Measurements from ENCODE around the gene DEAF1. TPM values are rescaled to one million over a fixed set of nuclear protein-coding genes. Genes with fewer than 3 reads are reported as not detected.

The DEAF1 gene, protein sequence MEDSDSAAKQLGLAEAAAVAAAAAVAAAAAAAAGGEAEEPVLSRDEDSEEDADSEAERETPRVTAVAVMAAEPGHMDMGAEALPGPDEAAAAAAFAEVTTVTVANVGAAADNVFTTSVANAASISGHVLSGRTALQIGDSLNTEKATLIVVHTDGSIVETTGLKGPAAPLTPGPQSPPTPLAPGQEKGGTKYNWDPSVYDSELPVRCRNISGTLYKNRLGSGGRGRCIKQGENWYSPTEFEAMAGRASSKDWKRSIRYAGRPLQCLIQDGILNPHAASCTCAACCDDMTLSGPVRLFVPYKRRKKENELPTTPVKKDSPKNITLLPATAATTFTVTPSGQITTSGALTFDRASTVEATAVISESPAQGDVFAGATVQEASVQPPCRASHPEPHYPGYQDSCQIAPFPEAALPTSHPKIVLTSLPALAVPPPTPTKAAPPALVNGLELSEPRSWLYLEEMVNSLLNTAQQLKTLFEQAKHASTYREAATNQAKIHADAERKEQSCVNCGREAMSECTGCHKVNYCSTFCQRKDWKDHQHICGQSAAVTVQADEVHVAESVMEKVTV
- 10 to 100 TPM; 54.2 to 59.1 TPM for total RNA-seq

DNA sequence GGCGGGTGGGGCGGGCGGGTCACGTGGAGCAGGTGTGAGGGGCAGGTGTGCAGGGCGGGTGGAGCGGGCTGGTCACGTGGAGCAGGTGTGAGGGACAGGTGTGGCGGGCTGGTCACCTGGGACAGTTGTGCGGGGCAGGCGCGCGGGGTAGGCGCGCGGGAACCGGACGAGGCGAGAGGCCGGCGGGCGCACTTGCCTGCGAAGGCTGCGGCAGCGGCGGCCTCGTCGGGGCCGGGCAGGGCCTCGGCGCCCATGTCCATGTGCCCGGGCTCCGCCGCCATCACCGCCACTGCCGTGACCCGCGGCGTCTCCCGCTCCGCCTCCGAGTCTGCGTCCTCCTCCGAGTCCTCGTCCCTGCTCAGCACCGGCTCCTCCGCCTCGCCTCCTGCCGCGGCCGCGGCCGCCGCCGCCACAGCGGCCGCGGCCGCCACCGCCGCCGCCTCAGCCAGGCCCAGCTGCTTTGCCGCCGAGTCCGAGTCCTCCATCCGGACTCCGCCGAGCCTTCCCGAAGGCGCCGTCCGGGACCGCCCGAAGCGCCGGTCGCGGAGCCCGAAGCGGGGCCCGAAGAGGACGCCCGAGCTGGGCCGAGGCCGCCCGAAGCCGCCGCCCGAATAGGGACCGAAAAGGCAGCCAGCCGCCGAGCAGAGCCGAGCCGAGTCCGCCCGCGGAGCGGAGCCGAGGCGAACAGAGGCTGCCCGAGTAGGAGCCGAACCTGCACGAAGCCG, at the start of gene DEAF1:
Gene DEAF1 (minus strand): TSS at position 660 of the 725 bp plus-strand sequence. CDS start 175 bp downstream, at position 485.

DNA sequence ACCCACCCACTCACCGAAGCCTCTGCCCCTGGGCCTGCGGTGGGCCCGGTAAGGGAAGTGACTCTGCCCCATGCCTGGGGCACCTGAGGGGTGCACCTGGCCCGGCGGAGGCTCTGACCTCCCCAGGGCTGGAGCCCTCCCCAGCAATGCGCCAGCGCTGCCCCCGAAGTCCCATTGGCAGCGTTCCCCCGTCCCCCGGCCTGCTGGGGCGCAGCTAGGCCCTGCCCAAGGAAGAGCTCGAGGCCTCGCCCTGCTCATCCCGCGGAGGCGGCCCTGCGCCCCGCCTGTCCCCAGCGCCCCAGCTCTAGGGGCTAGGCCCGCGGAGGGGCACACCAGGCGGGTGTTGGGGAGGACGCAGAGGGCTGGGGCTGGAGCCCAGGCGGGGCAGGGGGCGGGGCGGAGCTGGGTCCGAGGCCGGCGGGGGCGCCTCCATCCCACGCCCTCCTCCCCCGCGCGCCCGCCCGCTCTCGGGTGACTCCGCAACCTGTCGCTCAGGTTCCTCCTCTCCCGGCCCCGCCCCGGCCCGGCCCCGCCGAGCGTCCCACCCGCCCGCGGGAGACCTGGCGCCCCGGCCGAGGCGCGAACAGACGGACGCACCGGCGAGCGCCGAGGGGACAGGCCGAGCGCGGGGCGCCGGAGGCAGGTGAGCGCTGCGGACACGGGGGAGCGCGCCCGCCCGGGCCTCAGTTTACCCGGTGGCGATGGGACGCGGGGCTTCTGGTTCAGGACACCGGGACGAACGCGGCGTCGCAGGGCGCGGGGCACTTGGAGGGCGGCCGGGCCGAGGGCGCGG, 10.8 kb upstream of the DEAF1 start, which contains the start of gene EPS8L2:
Gene EPS8L2 (plus strand): TSS at position 586 of the 793 bp plus-strand sequence. CDS start 3,177 bp downstream, outside the sequence.

DNA sequence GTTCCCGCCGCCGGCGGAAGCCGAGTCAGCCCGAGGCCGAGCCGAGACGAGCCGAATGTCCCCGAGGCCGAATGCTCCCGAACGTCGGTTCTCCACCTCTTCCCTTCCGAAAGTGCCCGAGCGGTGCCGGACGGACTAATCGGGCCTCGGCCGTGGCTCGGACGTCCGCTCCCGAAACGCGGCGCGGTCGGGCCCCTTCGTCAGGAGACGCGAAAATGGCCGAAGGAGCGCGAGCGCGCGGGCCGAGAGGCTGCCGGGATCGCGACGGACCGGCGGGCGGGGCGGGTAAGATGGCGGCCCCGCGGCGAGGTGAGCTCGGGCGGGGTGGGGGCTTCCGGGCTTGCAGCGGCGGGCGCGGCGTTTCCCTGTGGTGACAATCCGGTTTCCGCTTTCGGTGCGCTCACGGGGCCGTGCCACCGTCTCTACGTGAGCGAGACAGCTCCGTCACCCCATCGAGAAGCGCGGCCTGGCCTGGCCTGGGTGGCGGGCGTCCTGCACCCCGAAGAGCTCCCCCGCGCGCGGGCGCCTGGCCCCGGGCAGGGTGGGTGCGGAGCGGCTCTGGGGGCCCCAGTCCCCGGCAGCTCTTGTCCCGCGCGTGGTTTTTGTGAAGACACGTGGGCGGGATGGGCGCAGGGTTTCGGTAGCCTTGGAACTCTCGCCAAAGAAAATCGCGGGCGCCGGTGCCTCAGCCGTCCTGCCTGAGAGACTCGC, 671 bp upstream of the DEAF1 start, which contains the start of gene TMEM80:
Gene TMEM80 (plus strand): TSS at position 279 of the 711 bp plus-strand sequence. CDS start 12 bp downstream, at position 291.

GRCh38 chr11:636511-637332, 58.3 kb downstream of the DEAF1 start, which contains the start of gene DRD4:
Gene DRD4 (plus strand): TSS chr11:637269. CDS start chr11:637305, 36 bp downstream.

DNA sequence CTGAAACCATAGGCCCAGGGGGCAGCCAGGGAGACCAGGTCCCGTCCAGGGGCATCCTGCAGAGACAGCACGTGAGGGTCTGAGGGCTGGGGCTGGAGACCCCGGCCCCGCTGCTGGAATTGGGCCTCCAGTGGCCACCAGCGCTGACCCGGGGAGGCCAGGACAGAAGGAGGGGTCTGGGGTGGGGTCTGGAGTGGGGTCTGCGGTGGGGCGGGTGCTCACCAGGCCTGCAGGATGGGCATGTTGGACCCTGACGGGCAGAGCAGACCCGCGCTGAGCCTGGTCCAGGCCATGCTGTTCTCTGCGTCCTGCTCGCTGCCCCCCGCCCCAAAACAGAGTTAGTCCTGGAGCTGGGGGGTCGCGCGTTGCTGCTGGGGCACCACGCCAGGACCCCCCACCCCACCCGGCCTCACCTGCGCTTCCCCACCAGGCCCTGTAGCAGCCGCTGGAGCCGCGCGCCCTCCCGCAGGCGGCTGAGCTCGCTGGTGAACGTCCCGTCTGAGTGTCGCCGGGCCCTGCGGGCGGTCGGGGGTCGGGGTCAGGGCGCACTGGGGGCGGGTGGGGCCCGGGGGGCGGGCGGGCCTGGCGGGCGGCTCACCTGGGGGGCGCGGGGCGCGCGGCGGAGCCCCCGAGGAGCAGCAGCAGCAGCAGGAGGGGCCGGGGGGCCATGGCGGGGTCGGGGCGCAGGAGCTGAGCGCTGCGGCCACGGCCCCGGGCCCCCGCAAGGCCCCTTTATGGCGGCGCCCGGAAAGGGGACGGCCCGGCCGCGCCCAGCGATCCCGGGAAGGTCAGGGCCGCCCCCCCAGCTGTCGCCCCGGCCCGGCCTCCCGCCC, 68.3 kb downstream of the DEAF1 start, which contains the start of gene SCT:
Gene SCT (minus strand): TSS at position 707 of the 833 bp plus-strand sequence. CDS start 38 bp downstream, at position 669.

GRCh38 chr11:624705-625635, 70.1 kb downstream of the DEAF1 start, which contains the start of gene CDHR5:
Gene CDHR5 (minus strand): TSS chr11:624955. CDS start chr11:624902, 53 bp downstream.

DNA sequence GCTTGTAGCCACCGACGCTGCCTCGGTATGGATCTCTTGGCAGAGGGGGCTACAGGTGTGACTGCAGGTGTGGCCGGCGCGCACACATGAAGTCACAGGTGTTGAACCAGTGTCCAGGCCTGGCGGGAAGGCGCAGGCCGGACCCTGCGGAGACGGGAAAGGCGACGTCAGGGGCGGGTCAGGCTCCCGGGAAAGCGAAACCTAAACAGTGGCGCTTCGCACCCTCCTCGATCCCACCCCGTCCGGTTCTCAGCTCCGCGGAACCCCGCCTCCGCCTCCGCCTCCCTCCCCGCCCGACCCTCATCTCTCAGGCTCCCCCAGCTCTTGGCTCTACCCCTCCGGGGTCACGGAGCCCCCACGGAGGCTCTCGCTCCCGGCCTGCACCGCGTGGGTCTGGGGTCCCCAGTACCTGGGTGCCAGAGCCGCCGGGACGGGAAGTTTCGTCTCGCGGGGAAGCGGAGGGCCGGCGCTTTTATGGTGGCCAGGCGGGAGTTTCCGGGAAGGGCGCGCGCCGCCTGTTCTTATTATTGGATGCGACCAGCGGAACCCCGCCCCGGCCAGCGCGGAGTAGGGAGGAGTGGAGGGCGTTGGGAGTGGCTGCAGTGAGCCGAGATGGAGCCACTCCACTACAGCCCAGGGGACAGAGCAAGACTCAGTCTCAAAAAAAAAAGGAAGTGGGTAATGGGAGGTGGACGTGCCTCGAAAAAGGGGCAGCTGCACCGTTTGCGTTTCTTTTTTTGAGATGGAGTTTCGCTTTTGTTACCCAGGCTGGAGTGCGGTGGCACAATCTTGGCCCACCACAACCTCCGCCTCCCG, 79.3 kb downstream of the DEAF1 start, which contains the start of gene IRF7:
Gene IRF7 (minus strand): TSS at position 447 of the 816 bp plus-strand sequence. CDS start 586 bp downstream, outside the sequence.

Other genes with a start within 250 kb of the DEAF1 start
- 10 to 100 TPM; 23.5 to 23.6 TPM for gene PTDSS2, start 244.9 kb downstream of the DEAF1 start, total RNA-seq
- 10 to 100 TPM; 83.0 to 84.3 TPM for gene RNH1, start 188.0 kb downstream of the DEAF1 start, total RNA-seq
- 10 to 100 TPM; 41.8 to 43.6 TPM for gene HRAS, start 159.6 kb downstream of the DEAF1 start, total RNA-seq
- gene LRRC56, start 157.7 kb downstream of the DEAF1 start, total RNA-seq: 1 to 10 TPM; 2.7 to 2.8 TPM
- 1 to 10 TPM; 4.5 to 5.8 TPM for gene LMNTD2, start 134.5 kb downstream of the DEAF1 start, total RNA-seq
- gene RASSF7, start 134.3 kb downstream of the DEAF1 start, total RNA-seq: 10 to 100 TPM; 32.9 to 36.1 TPM
- 10 to 100 TPM; 39.0 to 39.9 TPM for gene PHRF1, start 118.8 kb downstream of the DEAF1 start, total RNA-seq
- 10 to 100 TPM; 70.2 to 71.2 TPM for gene IRF7, start 79.3 kb downstream of the DEAF1 start, total RNA-seq
- not detected for gene CDHR5, start 70.3 kb downstream of the DEAF1 start, total RNA-seq
- gene SCT, start 68.0 kb downstream of the DEAF1 start, total RNA-seq: not detected
- under 1 TPM; 0.26 to 0.45 TPM for gene DRD4, start 58.0 kb downstream of the DEAF1 start, total RNA-seq
- gene TMEM80, start 594 bp upstream of the DEAF1 start, total RNA-seq: 10 to 100 TPM; 28.4 to 28.9 TPM
- gene EPS8L2, start 11.0 kb upstream of the DEAF1 start, total RNA-seq: 10 to 100 TPM; 17.4 to 20.3 TPM
- gene TALDO1, start 52.2 kb upstream of the DEAF1 start, total RNA-seq: 100 to 1,000 TPM; 205 to 218 TPM
- 10 to 100 TPM; 55.0 to 58.2 TPM for gene GATD1, start 82.3 kb upstream of the DEAF1 start, total RNA-seq
- under 1 TPM; 0.39 to 0.58 TPM for gene CEND1, start 94.9 kb upstream of the DEAF1 start, total RNA-seq
- gene SLC25A22, start 103.1 kb upstream of the DEAF1 start, total RNA-seq: 10 to 100 TPM; 36.7 to 41.3 TPM
- gene PIDD1, start 110.0 kb upstream of the DEAF1 start, total RNA-seq: 10 to 100 TPM; 52.2 to 55.3 TPM
- gene RPLP2, start 114.7 kb upstream of the DEAF1 start, total RNA-seq: 1,000 to 10,000 TPM; 3,087 to 3,213 TPM
- gene PNPLA2, start 123.7 kb upstream of the DEAF1 start, total RNA-seq: 10 to 100 TPM; 78.2 to 83.3 TPM
- gene CRACR2B, start 132.7 kb upstream of the DEAF1 start, total RNA-seq: 10 to 100 TPM; 23.7 to 25.2 TPM
- gene CD151, start 137.7 kb upstream of the DEAF1 start, total RNA-seq: 10 to 100 TPM; 33.5 to 36.2 TPM
- 10 to 100 TPM; 78.3 to 79.5 TPM for gene POLR2L, start 147.3 kb upstream of the DEAF1 start, total RNA-seq
- gene TSPAN4, start 147.6 kb upstream of the DEAF1 start, total RNA-seq: 1 to 10 TPM; 8.1 to 8.4 TPM
- gene CHID1, start 215.6 kb upstream of the DEAF1 start, total RNA-seq: 10 to 100 TPM; 39.1 to 39.8 TPM
- 10 to 100 TPM; 60.9 to 63.9 TPM for gene AP2A2, start 230.6 kb upstream of the DEAF1 start, total RNA-seq